Measurements from ENCODE around the gene ASCL5. TPM values are rescaled to one million over a fixed set of nuclear protein-coding genes. Genes with fewer than 3 reads are reported as not detected.

Gene ASCL5
- polyA plus RNA-seq, 3 donors, result 0.15 to 0.36 (median 0.20) TPM

GRCh38 chr1:201088901-201089525, 38.0 kb downstream of the ASCL5 start:
- no peak for DNase-seq

- DNase-seq, result no peak
Observed at GRCh38 chr1:201088395-201088794, 38.6 kb downstream of the ASCL5 start.

- peak; percentile 19 for DNase-seq
Observed at GRCh38 chr1:201085902-201086735, 40.9 kb downstream of the ASCL5 start.

GRCh38 chr1:201084295-201084694, 42.7 kb downstream of the ASCL5 start:
- peak; percentile 7 for DNase-seq

GRCh38 chr1:201083741-201084140, 43.2 kb downstream of the ASCL5 start:
- no peak for DNase-seq

GRCh38 chr1:201080135-201080534, 46.8 kb downstream of the ASCL5 start:
- DNase-seq, result no peak

GRCh38 chr1:201077736-201078135, 49.2 kb downstream of the ASCL5 start:
- no peak for DNase-seq

- no peak for DNase-seq
Observed at GRCh38 chr1:201077116-201077515, 49.9 kb downstream of the ASCL5 start.

GRCh38 chr1:201076092-201076491, 50.9 kb downstream of the ASCL5 start:
- no peak for DNase-seq

- DNase-seq, result no peak
Observed at GRCh38 chr1:201074018-201074417, 53.0 kb downstream of the ASCL5 start.

GRCh38 chr1:201072922-201073321, 54.1 kb downstream of the ASCL5 start:
- no peak for DNase-seq

GRCh38 chr1:201072149-201072548, 54.8 kb downstream of the ASCL5 start:
- DNase-seq, result no peak

GRCh38 chr1:201069636-201070035, 57.3 kb downstream of the ASCL5 start:
- no peak for DNase-seq

- DNase-seq, result no peak
Observed at GRCh38 chr1:201068976-201069375, 58.0 kb downstream of the ASCL5 start.

GRCh38 chr1:201066986-201067385, 60.0 kb downstream of the ASCL5 start:
- DNase-seq, result no peak

GRCh38 chr1:201065686-201066085, 61.3 kb downstream of the ASCL5 start:
- no peak for DNase-seq

GRCh38 chr1:201064806-201065205, 62.2 kb downstream of the ASCL5 start:
- DNase-seq, result no peak

Other genes starting within 250 kb of the ASCL5 start
- gene INAVA, start 232.3 kb downstream of the ASCL5 start, polyA plus RNA-seq (ENCODE audit: insufficient read length in 3 of 3), result 10 to 100 TPM; 36.5 to 49.0 (median 46.5) TPM
- 1 to 10 TPM; 2.4 to 3.2 (median 2.9) TPM for gene KIF21B, start 103.5 kb downstream of the ASCL5 start, polyA plus RNA-seq (ENCODE audit: insufficient read length in 3 of 3)
- gene CACNA1S, start 14.8 kb downstream of the ASCL5 start, polyA plus RNA-seq (ENCODE audit: insufficient read length in 3 of 3), result under 1 TPM; 0.51 to 0.76 (median 0.51) TPM
- gene TMEM9, start 27.3 kb upstream of the ASCL5 start, polyA plus RNA-seq (ENCODE audit: insufficient read length in 3 of 3), result 100 to 1,000 TPM; 150 to 166 (median 156) TPM
- 1 to 10 TPM in 1 of 3 donors, under 1 TPM in 2; 0.74 to 1.1 (median 0.78) TPM for gene IGFN1, start 63.6 kb upstream of the ASCL5 start, polyA plus RNA-seq (ENCODE audit: insufficient read length in 3 of 3)
- under 1 TPM; 0.12 to 0.24 (median 0.13) TPM for gene PKP1, start 156.3 kb upstream of the ASCL5 start, polyA plus RNA-seq (ENCODE audit: insufficient read length in 3 of 3)

All from renal pelvis (tissue), 4 donors.